ENCODE data around the gene GREM2. TPM values are rescaled to one million over a fixed set of nuclear protein-coding genes. Genes with fewer than 3 reads are reported as not detected.

Gene GREM2
- total RNA-seq, 1 donor from 2014 or later = 1.2 TPM

DNA sequence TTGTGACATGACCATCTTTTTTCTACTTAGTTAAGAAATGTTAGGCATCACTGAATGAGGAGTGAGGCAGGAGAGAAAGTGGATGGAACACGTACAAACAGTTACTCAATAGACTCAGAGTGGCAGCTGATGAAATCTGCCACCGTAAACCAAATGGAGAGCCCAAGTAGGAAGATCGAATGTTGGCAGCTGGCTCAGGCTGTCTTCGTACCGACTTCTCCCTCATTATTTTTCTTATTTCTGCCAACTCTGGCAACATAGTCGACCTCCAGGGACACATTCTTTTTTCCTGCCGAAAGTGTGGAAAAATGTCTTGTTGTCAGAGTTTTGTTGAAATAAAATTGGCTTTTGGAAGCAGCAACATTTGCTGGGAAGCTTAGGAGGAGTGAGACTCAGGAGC, 143.3 kb downstream of the GREM2 start:
- Histone ChIP-seq H3K9me3 (no peaks in the 10 kb centered on the region), H3K4me1 (no peaks in the 10 kb centered on the region), H3K27ac (no peak overlapping the region), H3K36me3 (no peaks in the 10 kb centered on the region), H3K4me3 (no peak overlapping the region), H3K27me3 (no peaks in the 10 kb centered on the region)
- TF ChIP-seq, protein P1, sequence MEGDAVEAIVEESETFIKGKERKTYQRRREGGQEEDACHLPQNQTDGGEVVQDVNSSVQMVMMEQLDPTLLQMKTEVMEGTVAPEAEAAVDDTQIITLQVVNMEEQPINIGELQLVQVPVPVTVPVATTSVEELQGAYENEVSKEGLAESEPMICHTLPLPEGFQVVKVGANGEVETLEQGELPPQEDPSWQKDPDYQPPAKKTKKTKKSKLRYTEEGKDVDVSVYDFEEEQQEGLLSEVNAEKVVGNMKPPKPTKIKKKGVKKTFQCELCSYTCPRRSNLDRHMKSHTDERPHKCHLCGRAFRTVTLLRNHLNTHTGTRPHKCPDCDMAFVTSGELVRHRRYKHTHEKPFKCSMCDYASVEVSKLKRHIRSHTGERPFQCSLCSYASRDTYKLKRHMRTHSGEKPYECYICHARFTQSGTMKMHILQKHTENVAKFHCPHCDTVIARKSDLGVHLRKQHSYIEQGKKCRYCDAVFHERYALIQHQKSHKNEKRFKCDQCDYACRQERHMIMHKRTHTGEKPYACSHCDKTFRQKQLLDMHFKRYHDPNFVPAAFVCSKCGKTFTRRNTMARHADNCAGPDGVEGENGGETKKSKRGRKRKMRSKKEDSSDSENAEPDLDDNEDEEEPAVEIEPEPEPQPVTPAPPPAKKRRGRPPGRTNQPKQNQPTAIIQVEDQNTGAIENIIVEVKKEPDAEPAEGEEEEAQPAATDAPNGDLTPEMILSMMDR (IDR thresholded peaks at IDR 0.05) = no peak
- TF ChIP-seq POLR2A (IDR thresholded peaks at IDR 0.05) = no peak
- no peak for TF ChIP-seq POLR2AphosphoS5 (IDR thresholded peaks at IDR 0.05; ENCODE audit: insufficient read depth in 1 of 2, low read depth in 1 of 2)
- DNase-seq (ENCODE audit: extremely low spot score in 2 of 2) = no peak
- intact Hi-C loops (cut with DNase I) = no loop called here

DNA sequence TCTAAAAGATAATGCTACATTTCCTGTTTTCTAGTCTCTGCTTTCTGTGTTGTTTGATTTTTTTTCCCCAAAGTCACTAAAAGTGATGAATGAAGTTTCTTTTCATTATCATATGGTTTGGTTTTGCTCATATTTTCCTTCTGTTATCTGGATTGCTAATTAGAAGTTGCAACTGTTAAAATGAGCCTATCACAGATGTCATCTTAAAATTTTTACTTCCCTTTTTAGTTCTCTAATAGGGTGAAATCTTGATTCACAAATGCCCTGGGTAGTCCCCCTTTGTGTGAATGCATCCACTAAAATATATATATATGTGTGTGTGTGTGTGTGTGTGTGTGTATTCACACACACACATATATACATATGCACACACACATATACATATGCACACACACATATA, 144.1 kb downstream of the GREM2 start:
- intact Hi-C loops (cut with DNase I) = no loop called here
- no peaks in the 10 kb centered on the region for H3K27me3 ChIP-seq
- TF ChIP-seq, protein P1 (IDR thresholded peaks at IDR 0.05) = no peak
- TF ChIP-seq POLR2AphosphoS5 (IDR thresholded peaks at IDR 0.05; ENCODE audit: insufficient read depth in 1 of 2, low read depth in 1 of 2) (no peak), POLR2A (IDR thresholded peaks at IDR 0.05) (no peak)
- H3K4me1 ChIP-seq = no peaks in the 10 kb centered on the region
- no peak overlapping the region for H3K27ac ChIP-seq
- H3K4me3 ChIP-seq = no peak overlapping the region
- no peaks in the 10 kb centered on the region for H3K36me3 ChIP-seq
- no peak for DNase-seq (ENCODE audit: extremely low spot score in 2 of 2)
- no peaks in the 10 kb centered on the region for H3K9me3 ChIP-seq

DNA sequence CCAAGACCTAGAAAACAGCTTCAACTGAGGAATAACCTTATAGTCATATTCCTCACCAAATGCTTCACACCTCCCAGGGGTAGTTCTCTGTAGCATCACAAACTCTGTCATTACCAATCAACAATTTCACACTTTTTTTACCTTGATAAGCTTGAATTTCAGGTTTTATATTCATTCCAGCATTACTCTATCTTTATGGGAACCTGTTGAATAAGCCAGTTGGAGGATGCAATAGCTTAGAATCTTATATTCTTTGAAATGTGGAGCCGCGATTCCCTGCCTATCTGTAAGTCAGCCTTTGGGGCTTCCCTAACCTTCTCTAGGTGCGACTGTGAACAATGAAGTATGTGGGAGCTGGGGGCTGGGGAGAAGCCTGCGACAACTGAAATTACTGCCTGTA, 145.4 kb downstream of the GREM2 start:
- no peak overlapping the region for H3K4me3 ChIP-seq
- intact Hi-C loops (cut with DNase I) = no loop called here
- no peaks in the 10 kb centered on the region for H3K9me3 ChIP-seq
- no peaks in the 10 kb centered on the region for H3K4me1 ChIP-seq
- TF ChIP-seq POLR2AphosphoS5 (IDR thresholded peaks at IDR 0.05; ENCODE audit: insufficient read depth in 1 of 2, low read depth in 1 of 2) (no peak), POLR2A (IDR thresholded peaks at IDR 0.05) (no peak)
- TF ChIP-seq, protein P1 (IDR thresholded peaks at IDR 0.05) = no peak
- H3K27ac ChIP-seq = no peak overlapping the region
- no peak for DNase-seq (ENCODE audit: extremely low spot score in 2 of 2)
- H3K36me3 ChIP-seq = no peaks in the 10 kb centered on the region
- no peaks in the 10 kb centered on the region for H3K27me3 ChIP-seq

DNA sequence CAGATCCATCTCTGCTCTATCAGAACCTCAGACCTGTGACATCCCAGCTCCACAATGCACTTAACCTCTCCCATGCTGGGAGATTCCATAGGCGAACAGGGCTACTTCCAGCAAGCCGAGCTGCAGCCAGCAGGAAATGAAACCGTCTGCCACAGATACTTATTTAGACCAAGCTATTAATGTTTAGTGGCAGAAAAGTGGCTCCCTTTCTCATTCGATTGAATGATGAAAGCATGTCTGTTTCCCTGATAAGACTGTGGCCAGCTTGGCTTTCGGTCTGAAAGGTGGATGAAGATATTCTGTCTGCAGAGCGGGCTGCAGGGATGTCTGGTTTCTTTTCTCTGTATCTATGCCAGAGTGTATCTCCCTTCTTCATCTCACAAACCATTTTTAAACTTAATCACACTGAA, 146.4 kb downstream of the GREM2 start:
- Histone ChIP-seq H3K27ac (no peak overlapping the region), H3K9me3 (no peaks in the 10 kb centered on the region), H3K4me1 (no peaks in the 10 kb centered on the region), H3K4me3 (no peak overlapping the region), H3K36me3 (no peaks in the 10 kb centered on the region), H3K27me3 (no peaks in the 10 kb centered on the region)
- no peak for DNase-seq (ENCODE audit: extremely low spot score in 2 of 2)
- intact Hi-C loops (cut with DNase I) = no loop called here
- TF ChIP-seq, protein P1 (IDR thresholded peaks at IDR 0.05) = no peak
- TF ChIP-seq POLR2AphosphoS5 (IDR thresholded peaks at IDR 0.05; ENCODE audit: insufficient read depth in 1 of 2, low read depth in 1 of 2) (no peak), POLR2A (IDR thresholded peaks at IDR 0.05) (no peak)

DNA sequence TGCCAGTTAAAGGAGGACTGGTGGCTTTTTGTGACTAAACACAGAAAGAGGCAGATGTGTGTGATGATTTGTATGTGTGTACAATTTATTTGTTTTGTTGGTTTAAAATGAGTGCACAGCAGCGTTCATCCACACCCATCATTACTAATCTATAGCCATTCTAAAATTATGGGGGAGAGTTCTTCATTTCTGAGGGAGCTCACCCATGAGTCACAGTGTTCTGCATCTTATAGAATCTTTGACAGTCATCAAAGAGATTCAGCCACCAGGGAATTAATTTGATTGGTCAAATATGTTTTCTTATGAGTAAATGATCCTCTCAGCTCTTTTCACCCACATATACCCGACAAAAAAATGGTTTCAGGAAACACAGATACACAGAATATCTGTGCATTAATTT, 147.9 kb downstream of the GREM2 start:
- intact Hi-C loops (cut with DNase I) = no loop called here
- H3K27ac ChIP-seq = no peak overlapping the region
- TF ChIP-seq POLR2A (IDR thresholded peaks at IDR 0.05) = no peak
- no peak for TF ChIP-seq POLR2AphosphoS5 (IDR thresholded peaks at IDR 0.05; ENCODE audit: insufficient read depth in 1 of 2, low read depth in 1 of 2)
- TF ChIP-seq, protein P1 (IDR thresholded peaks at IDR 0.05) = no peak
- no peak overlapping the region for H3K4me3 ChIP-seq
- no peaks in the 10 kb centered on the region for H3K4me1 ChIP-seq
- H3K9me3 ChIP-seq = no peaks in the 10 kb centered on the region
- DNase-seq (ENCODE audit: extremely low spot score in 2 of 2) = no peak
- no peaks in the 10 kb centered on the region for H3K27me3 ChIP-seq
- no peaks in the 10 kb centered on the region for H3K36me3 ChIP-seq
